ENCODE results near the gene CAPN9.

GRCh38 chr1:230807561-230808280 lies 60.5 kb downstream of the CAPN9 start:
- TF ChIP-seq POLR2A (IDR thresholded peaks at IDR 0.05) (no peak), CTCF (IDR thresholded peaks at IDR 0.05) (no peak)

Data from tibial nerve (tissue), 3 donors.